Peyer's patch (tissue), 4 donors: ENCODE results near the gene SCTR.

Experiments used
- CTCF ChIP-seq, 6 experiments: fragments of 450-650 bp in 4 of 6; fragments of 200-600 bp in 2 of 6; sonication (generic) in 1 of 6; IDR thresholded peaks; one replicate each; pipeline ENCODE4 v1.5.1; 2017 to 2019; ENCODE audit warnings: antibody characterized with exemption in 6 of 6, mild to moderate bottlenecking in 3 of 6, moderate library complexity in 1 of 6
- POLR2A ChIP-seq, 2 donors: fragments of 450-650 bp; IDR thresholded peaks; one replicate each; pipeline ENCODE4 v1.5.1; 2017; ENCODE audit warnings: antibody characterized with exemption in 2 of 2, mild to moderate bottlenecking in 2 of 2, moderate library complexity in 2 of 2

- TF ChIP-seq CTCF (IDR thresholded peaks at IDR 0.05) (no peak), POLR2A (IDR thresholded peaks at IDR 0.05) (no peak)
Observed at GRCh38 chr2:119409506-119409905, 114.8 kb downstream of the SCTR start.
